GM12801 (cell line): ENCODE data around the gene ZNF460.

ENCODE experiments used
- CTCF ChIP-seq: IDR thresholded peaks from one replicate; pipeline ENCODE4 v1.5.1; 2011; ENCODE audit warnings: control low read depth; ENCODE audit not compliant: insufficient read length; ENCODE audit errors: extremely low read depth

The ZNF460 gene

GRCh38 chr19:57269515-57270250 is 10.6 kb upstream of the ZNF460 start:
- TF ChIP-seq CTCF, result no peak

- TF ChIP-seq CTCF, result no peak
These were observed 9.0 kb upstream of the ZNF460 start for GRCh38 chr19:57271280-57271679.

GRCh38 chr19:57273014-57273413 is 7.3 kb upstream of the ZNF460 start:
- no peak for TF ChIP-seq CTCF

- TF ChIP-seq CTCF, result no peak
These were observed 3.9 kb upstream of the ZNF460 start for GRCh38 chr19:57276430-57276829.

DNA sequence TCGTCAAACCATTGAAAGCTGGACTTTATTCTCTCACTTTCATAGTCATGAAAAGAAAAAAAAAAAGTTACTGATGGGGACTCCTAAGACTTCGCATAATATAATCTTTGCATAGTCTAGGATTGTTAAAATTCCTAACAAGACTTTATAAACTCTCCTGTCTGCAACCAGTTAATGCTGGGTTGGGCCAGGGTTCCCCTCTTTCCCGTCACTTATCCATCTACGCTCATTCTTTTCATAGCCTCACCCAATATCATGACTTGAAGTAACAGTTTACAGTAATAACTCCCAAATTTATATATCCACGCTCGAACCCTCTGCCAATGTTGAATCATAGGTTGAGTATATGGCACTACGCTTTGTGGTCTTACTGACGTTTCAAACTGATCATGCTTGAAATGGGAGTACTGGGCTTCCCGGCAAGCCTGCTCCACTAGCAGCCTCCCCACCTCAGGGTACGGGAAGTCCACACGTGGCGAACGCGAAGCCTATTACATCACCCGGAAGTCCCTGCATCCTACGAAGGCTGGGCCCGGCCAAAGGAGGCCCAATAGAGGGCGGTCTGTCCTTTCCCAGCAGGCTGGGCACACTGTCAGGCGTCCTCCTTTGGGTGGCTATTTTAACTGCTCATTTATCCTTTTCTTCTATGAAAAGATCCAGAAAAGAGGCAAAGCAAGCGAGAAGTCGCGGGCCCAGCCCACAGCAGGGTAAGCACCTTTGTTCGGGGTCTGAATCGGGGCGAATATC is 694 bp upstream of the ZNF460 start:
- TF ChIP-seq CTCF, result no peak

GRCh38 chr19:57280962-57281400 is 696 bp downstream of the ZNF460 start:
- no peak for TF ChIP-seq CTCF

DNA sequence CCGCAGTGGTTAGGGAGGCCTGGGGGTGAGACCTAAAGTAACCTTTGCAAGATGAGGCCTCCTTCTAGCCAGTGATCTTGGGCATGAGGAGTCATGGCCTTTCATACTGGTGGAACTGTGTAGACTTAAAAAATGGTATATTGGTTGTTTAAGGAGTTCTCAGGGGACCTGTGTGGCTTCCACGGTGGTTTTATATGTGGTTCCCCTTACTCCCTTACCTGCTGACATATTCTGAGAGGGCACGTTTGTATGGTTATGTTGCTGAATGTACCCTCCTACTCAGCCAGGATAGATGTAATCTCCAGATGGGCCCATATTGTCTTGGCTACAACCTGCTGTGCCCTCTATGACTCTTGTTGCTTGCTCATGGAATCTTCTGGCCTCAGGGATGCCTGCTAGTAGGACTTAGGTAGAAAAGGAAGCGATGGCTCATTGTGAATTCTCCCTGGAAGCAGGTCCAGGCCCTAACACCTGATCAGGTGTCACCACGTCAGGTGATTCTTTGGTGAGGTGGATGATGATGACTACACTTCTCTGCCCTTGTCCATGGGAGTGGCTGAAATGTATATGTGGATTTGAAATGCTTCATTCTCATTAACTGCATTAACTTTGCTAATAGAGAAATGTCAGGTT is 1.8 kb downstream of the ZNF460 start:
- TF ChIP-seq CTCF, result no peak
